Activated naive CD8-positive, alpha-beta T cell treated with anti-CD3 and anti-CD28 coated beads, Interleukin-2, amount 10 ng/mL, durations not matched to agents 7 days and 5 days (primary cell): ENCODE measurements around the gene KIZ. TPM values are rescaled to one million over a fixed set of nuclear protein-coding genes. Genes with fewer than 3 reads are reported as not detected.

Experiments used
- ATAC-seq: fragments of 150-1000 bp; cut with Tn5 transposase; one replicate; pipeline ENCODE4 v1.10.0; 2021; ENCODE audit warnings: low read depth, moderate library complexity
- POLR2A ChIA-PET: fragments of 350-600 bp; sonication (Branson Sonifier 250); formaldehyde crosslinking; loops from one replicate; lab custom pipeline; 2021; ENCODE audit warnings: antibody characterized with exemption; lab: Charles Lee
- DNase-seq: peaks from one replicate; pipeline ENCODE4 v3.0.0; 2021
- H3K27ac Mint-ChIP-seq: one replicate; pipeline ENCODE4 v1.8.0; 2022; ENCODE audit warnings: mild to moderate bottlenecking, mixed read lengths
- H3K27me3 Mint-ChIP-seq: one replicate; pipeline ENCODE4 v1.8.0; 2022; ENCODE audit warnings: mild to moderate bottlenecking, moderate library complexity, mixed read lengths
- H3K36me3 Mint-ChIP-seq: one replicate; pipeline ENCODE4 v1.8.0; 2021; ENCODE audit warnings: mild to moderate bottlenecking, mixed read lengths
- H3K4me1 Mint-ChIP-seq: one replicate; pipeline ENCODE4 v1.8.0; 2021; ENCODE audit warnings: mixed read lengths
- H3K4me3 Mint-ChIP-seq: one replicate; pipeline ENCODE4 v1.8.0; 2022; ENCODE audit warnings: mild to moderate bottlenecking, moderate library complexity, mixed read lengths
- H3K9me3 Mint-ChIP-seq: one replicate; pipeline ENCODE4 v1.8.0; 2021; ENCODE audit warnings: mixed read lengths
- total RNA-seq, 2 experiments: library from RNA; stranded (reverse); gene quantifications; one replicate each; pipeline ENCODE4 v1.2.3, GENCODE V29; 2021

KIZ gene
- total RNA-seq, 2 experiments from 2014 or later, result 33.4 to 36.6 TPM

GRCh38 chr20:21134883-21135493, 9.1 kb downstream of the KIZ start:
- Mint-ChIP-seq H3K36me3 (peaks cover 24% of the 10 kb centered on the region), H3K9me3 (no peaks in the 10 kb centered on the region), H3K27ac (no peak overlapping the region), H3K4me1 (peaks cover 12% of the 10 kb centered on the region), H3K27me3 (no peaks in the 10 kb centered on the region), H3K4me3 (no peak overlapping the region)
- POLR2A ChIA-PET, result interaction anchor here (1.8 kb wide), 1 partner anchor 9 kb away, joined by 17 read pairs; the partner anchor contains the start of gene KIZ
- DNase-seq (no peak), ATAC-seq (no peak)

GRCh38 chr20:21136015-21136732, 10.3 kb downstream of the KIZ start:
- peaks cover 23% of the 10 kb centered on the region for H3K36me3 Mint-ChIP-seq

GRCh38 chr20:21137078-21137477, 11.2 kb downstream of the KIZ start:
- Mint-ChIP-seq H3K36me3 (peaks cover 23% of the 10 kb centered on the region), H3K27ac (no peak overlapping the region), H3K27me3 (no peaks in the 10 kb centered on the region), H3K4me3 (no peak overlapping the region), H3K4me1 (peaks cover 11% of the 10 kb centered on the region), H3K9me3 (no peaks in the 10 kb centered on the region)
- ATAC-seq (no peak), DNase-seq (no peak)
- POLR2A ChIA-PET, result interaction anchor here (0.6 to 0.7 kb wide), 2 partner anchors 100 to 167 kb away, joined by 3 read pairs; no protein-coding TSS in a partner anchor

More at GRCh38 chr20:21136015-21136732, 10.3 kb downstream of the KIZ start:
- no peak overlapping the region for H3K4me3 Mint-ChIP-seq
- no peak for DNase-seq
- peaks cover 11% of the 10 kb centered on the region for H3K4me1 Mint-ChIP-seq
- H3K27me3 Mint-ChIP-seq, result no peaks in the 10 kb centered on the region
- H3K9me3 Mint-ChIP-seq, result no peaks in the 10 kb centered on the region
- H3K27ac Mint-ChIP-seq, result no peak overlapping the region
- ATAC-seq, result no peak
- POLR2A ChIA-PET, result interaction anchor here (0.7 kb wide), 1 partner anchor 168 kb away, joined by 3 read pairs; no protein-coding TSS in a partner anchor

GRCh38 chr20:21139881-21140566, 14.1 kb downstream of the KIZ start:
- POLR2A ChIA-PET, result no interaction called here
- Mint-ChIP-seq H3K36me3 (peaks cover 16% of the 10 kb centered on the region), H3K27me3 (no peaks in the 10 kb centered on the region), H3K9me3 (no peaks in the 10 kb centered on the region), H3K4me1 (no peaks in the 10 kb centered on the region), H3K4me3 (no peak overlapping the region), H3K27ac (no peak overlapping the region)
- no peak for ATAC-seq
- DNase-seq, result no peak

- Mint-ChIP-seq H3K9me3 (no peaks in the 10 kb centered on the region), H3K27me3 (no peaks in the 10 kb centered on the region), H3K27ac (no peak overlapping the region), H3K4me3 (no peak overlapping the region), H3K36me3 (peaks cover 16% of the 10 kb centered on the region), H3K4me1 (no peaks in the 10 kb centered on the region)
- ATAC-seq (no peak), DNase-seq (no peak)
- POLR2A ChIA-PET, result no interaction called here
These were observed 15.9 kb downstream of the KIZ start for GRCh38 chr20:21141825-21142224.

- no peak for ATAC-seq
- POLR2A ChIA-PET, result no interaction called here
- no peak overlapping the region for H3K27ac Mint-ChIP-seq
- no peaks in the 10 kb centered on the region for H3K4me1 Mint-ChIP-seq
- H3K36me3 Mint-ChIP-seq, result peaks cover 13% of the 10 kb centered on the region
- H3K9me3 Mint-ChIP-seq, result no peaks in the 10 kb centered on the region
- H3K27me3 Mint-ChIP-seq, result no peaks in the 10 kb centered on the region
- no peak for DNase-seq
- H3K4me3 Mint-ChIP-seq, result no peak overlapping the region
These were observed 17.5 kb downstream of the KIZ start for GRCh38 chr20:21143194-21143890.

- Mint-ChIP-seq H3K36me3 (peaks cover 7% of the 10 kb centered on the region), H3K4me1 (no peaks in the 10 kb centered on the region), H3K27me3 (no peaks in the 10 kb centered on the region), H3K9me3 (no peaks in the 10 kb centered on the region), H3K27ac (no peak overlapping the region), H3K4me3 (no peak overlapping the region)
- DNase-seq (no peak), ATAC-seq (no peak)
- POLR2A ChIA-PET, result no interaction called here
These were observed 19.5 kb downstream of the KIZ start for GRCh38 chr20:21145424-21145823.

GRCh38 chr20:21146215-21146614, 20.3 kb downstream of the KIZ start:
- H3K27me3 Mint-ChIP-seq, result no peaks in the 10 kb centered on the region
- H3K9me3 Mint-ChIP-seq, result no peaks in the 10 kb centered on the region
- no peaks in the 10 kb centered on the region for H3K4me1 Mint-ChIP-seq
- POLR2A ChIA-PET, result no interaction called here
- H3K4me3 Mint-ChIP-seq, result no peak overlapping the region
- ATAC-seq (no peak), DNase-seq (no peak)
- peaks cover 10% of the 10 kb centered on the region for H3K36me3 Mint-ChIP-seq
- H3K27ac Mint-ChIP-seq, result no peak overlapping the region

- DNase-seq (no peak), ATAC-seq (no peak)
- no peaks in the 10 kb centered on the region for H3K27me3 Mint-ChIP-seq
- no peaks in the 10 kb centered on the region for H3K9me3 Mint-ChIP-seq
- peaks cover 11% of the 10 kb centered on the region for H3K36me3 Mint-ChIP-seq
- POLR2A ChIA-PET, result no interaction called here
- H3K4me3 Mint-ChIP-seq, result no peak overlapping the region
- H3K27ac Mint-ChIP-seq, result no peak overlapping the region
- no peaks in the 10 kb centered on the region for H3K4me1 Mint-ChIP-seq
These were observed 21.7 kb downstream of the KIZ start for GRCh38 chr20:21147593-21147992.

GRCh38 chr20:21149344-21149743, 23.5 kb downstream of the KIZ start:
- H3K9me3 Mint-ChIP-seq, result no peaks in the 10 kb centered on the region
- no peak for DNase-seq

GRCh38 chr20:21151791-21152190, 25.9 kb downstream of the KIZ start:
- no peak overlapping the region for H3K27ac Mint-ChIP-seq

More at GRCh38 chr20:21149344-21149743, 23.5 kb downstream of the KIZ start:
- POLR2A ChIA-PET, result no interaction called here
- no peak for ATAC-seq
- H3K4me1 Mint-ChIP-seq, result no peaks in the 10 kb centered on the region
- no peak overlapping the region for H3K4me3 Mint-ChIP-seq
- peaks cover 14% of the 10 kb centered on the region for H3K36me3 Mint-ChIP-seq
- no peaks in the 10 kb centered on the region for H3K27me3 Mint-ChIP-seq
- H3K27ac Mint-ChIP-seq, result no peak overlapping the region

GRCh38 chr20:21154692-21155091, 28.8 kb downstream of the KIZ start:
- Mint-ChIP-seq H3K27ac (no peak overlapping the region), H3K4me3 (no peak overlapping the region), H3K9me3 (no peaks in the 10 kb centered on the region), H3K27me3 (no peaks in the 10 kb centered on the region), H3K36me3 (peaks cover 10% of the 10 kb centered on the region), H3K4me1 (peaks cover 5% of the 10 kb centered on the region)
- ATAC-seq (no peak), DNase-seq (no peak)
- POLR2A ChIA-PET, result no interaction called here

More at GRCh38 chr20:21151791-21152190, 25.9 kb downstream of the KIZ start:
- Mint-ChIP-seq H3K27me3 (no peaks in the 10 kb centered on the region), H3K9me3 (no peaks in the 10 kb centered on the region), H3K4me3 (no peak overlapping the region), H3K36me3 (peaks cover 17% of the 10 kb centered on the region), H3K4me1 (no peaks in the 10 kb centered on the region)
- ATAC-seq, result no peak
- no peak for DNase-seq
- POLR2A ChIA-PET, result no interaction called here

- no peak overlapping the region for H3K27ac Mint-ChIP-seq
- peaks cover 11% of the 10 kb centered on the region for H3K36me3 Mint-ChIP-seq
- POLR2A ChIA-PET, result interaction anchor here (0.7 kb wide), 1 partner anchor 54 kb away, joined by 3 read pairs; no protein-coding TSS in a partner anchor
- no peak for DNase-seq
- no peaks in the 10 kb centered on the region for H3K27me3 Mint-ChIP-seq
- no peak overlapping the region for H3K4me3 Mint-ChIP-seq
- peaks cover 5% of the 10 kb centered on the region for H3K4me1 Mint-ChIP-seq
- no peak for ATAC-seq
- H3K9me3 Mint-ChIP-seq, result no peaks in the 10 kb centered on the region
These were observed 29.4 kb downstream of the KIZ start for GRCh38 chr20:21155268-21155667.
